Right renal cortex interstitium (tissue), 3 donors: ENCODE measurements around the gene CEP120. TPM values are rescaled to one million over a fixed set of nuclear protein-coding genes. Genes with fewer than 3 reads are reported as not detected.
"Not testable (repeated sequence)": the region's sequence is repeated elsewhere in the genome, so short reads cannot be mapped to it uniquely, and the experiment has no call there.

Experiments
- DNase-seq, 3 donors: peaks; one replicate each; pipeline ENCODE4 v3.0.0-alpha.2; 2013; ENCODE audit warnings: low read depth in 3 of 3, low spot score in 2 of 3
- polyA plus RNA-seq, 3 donors: library from polyadenylated mRNA; unstranded; fragments of 120-200 nt; gene quantifications; one replicate each; pipeline ENCODE4 v1.2.1, GENCODE V29; 2013; ENCODE audit not compliant: insufficient read length in 3 of 3

CEP120 gene
- polyA plus RNA-seq, 3 donors, result 21.0 to 25.3 (median 21.6) TPM

GRCh38 chr5:123391009-123391408 is 32.2 kb downstream of the CEP120 start:
- DNase-seq, result no peak

GRCh38 chr5:123389794-123390193 is 33.4 kb downstream of the CEP120 start:
- DNase-seq, result no peak

GRCh38 chr5:123387313-123387712 is 35.9 kb downstream of the CEP120 start:
- no peak for DNase-seq

- DNase-seq, result no peak
Observed at GRCh38 chr5:123382252-123382651, 41.0 kb downstream of the CEP120 start.

DNA sequence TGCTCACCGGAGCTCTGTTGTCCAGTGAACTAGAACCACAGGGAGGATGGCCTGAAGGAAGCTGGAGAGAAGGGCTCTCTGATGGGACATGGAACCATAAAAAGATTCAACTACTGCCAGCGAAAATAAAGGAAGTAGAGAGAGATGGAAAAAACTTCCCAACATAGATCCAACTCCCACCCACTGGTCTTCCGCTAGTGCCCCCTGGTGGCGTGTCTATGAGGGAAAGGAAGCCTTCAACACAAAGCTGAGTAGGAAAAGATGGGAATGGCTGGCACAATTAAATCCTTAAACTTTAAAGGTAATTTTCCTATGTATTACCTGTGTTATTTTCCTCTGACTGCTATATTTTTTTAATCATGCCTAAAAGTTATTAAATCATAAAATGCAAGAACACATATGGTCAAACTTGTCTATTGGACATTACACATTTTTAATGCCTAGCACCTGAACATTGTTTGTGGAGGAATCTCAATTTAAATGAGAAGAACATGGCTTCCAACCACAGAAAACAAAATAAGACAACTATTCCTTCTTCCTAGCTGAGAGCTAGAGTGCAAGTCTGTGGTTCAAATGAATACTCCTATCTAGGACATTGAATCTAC is 51.5 kb downstream of the CEP120 start:
- no peak for DNase-seq

DNA sequence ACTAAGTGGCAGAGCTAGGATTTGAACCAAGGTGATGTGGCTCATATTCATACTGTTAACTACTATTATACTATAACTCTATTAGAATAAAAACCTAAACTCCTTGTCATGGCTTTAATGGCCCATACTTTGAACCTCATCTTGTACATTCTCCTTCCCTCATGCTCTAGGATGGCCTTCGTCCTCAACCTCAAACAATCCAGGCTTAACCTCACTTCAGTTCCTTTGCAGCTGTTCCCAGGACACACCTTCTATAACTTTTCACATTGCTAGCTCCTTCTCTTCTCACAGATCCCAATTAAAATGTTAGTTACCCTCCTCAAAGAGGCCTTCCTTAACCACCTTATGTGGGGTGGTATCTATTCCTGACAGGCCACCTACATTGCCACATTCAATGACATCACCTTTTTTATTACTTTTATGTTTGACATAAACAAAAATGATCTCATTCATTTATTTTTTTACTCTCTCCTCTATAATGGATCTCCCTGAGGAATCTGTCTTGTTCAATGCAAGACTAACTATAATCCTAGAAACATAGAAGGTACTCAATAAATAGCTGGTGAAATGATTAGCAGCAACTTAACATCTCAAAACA is 53.7 kb downstream of the CEP120 start:
- DNase-seq, result no peak

DNA sequence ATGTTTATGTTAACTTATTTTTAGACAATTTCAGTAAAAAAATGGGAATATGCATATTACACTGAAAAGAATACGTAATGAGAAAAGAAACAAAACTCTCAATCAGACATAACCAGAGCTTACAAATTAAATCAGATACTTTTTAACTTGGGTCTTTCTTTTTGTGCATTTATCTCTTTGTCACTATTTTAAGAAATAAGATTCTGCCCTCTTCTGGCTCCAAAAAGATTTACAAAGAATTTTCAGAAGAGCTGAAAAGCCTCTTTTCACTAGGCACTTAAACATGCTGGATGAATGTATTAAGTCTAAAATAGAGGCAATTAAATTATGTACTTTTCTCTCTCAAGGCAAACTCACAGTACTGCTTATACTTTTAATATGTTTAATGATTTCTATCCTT is 55.5 kb downstream of the CEP120 start:
- no peak for DNase-seq

- no peak for DNase-seq
Observed at GRCh38 chr5:123365156-123365555, 58.0 kb downstream of the CEP120 start.

DNA sequence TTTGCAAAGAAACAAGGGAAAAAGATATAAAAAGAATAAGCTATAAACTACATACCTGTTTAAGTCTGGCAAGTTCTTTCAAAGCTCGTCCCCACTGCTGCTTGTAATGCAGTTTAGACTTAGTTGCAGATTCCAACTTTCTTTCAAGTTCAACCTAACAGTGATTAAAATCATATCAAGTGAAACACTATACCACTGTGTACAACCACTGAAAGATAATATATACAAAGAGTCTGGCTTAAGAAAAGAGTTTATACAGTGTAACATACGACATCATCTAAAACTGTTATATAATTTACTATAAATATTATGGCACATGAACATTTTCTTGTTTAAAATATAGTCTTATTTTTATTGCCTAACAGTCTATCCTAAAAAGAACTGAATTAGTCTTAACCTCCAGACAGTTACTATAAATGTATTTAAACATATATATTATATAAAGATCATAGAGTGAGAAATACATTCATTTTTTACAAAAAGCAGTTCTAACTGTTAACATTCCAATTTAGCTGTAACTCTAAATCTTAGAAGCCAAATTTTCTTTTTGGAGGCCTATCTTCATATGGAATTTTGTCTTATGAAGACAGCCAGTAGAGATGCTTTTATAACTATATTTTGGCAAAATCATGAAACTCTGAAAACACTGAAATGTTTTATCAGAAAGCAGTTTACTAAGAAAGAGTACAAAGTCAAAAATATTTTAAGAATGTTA is 58.6 kb downstream of the CEP120 start:
- no peak for DNase-seq

- no peak for DNase-seq
Observed at GRCh38 chr5:123360910-123361309, 62.3 kb downstream of the CEP120 start.

GRCh38 chr5:123360201-123360571 is 63.0 kb downstream of the CEP120 start:
- DNase-seq, result no peak

- no peak for DNase-seq
Observed at GRCh38 chr5:123359454-123360200, 63.6 kb downstream of the CEP120 start.

DNA sequence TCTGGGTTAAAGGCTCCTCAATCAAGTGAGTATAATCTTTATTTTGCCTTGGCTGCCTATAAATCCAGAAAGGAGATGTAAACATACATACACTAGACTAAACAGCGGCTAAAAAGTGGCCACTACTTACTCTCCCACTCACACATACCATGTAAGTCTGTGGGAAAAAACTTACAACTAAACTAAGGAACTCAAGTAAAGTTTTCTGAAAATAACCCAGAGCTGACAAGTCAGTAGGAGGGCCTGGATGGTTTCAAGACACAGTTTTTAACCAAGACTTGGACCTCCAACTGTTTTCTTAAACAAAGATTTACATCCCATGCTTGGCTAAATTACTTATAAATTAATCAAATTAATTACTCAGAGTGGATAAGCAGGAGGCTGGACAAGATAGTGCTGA is 64.5 kb downstream of the CEP120 start:
- DNase-seq, result no peak

DNA sequence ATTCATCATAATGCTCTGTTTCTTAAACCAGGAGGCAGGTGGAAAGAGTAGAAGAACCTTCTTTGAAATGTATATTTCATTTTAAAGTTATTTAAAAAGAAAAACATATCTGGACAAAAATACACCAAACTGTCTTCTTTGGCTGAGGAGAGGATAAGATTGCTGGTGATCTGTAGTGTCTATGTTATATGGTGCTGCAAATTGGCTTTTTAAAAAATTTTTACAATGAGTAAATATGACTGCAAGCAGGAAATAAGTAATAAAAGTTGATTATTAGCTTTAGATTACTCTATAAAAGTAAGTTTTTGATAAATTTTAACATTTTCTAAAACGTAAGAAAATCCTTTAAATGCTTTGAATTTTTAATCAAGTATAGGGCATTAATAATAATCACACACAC is 64.9 kb downstream of the CEP120 start:
- DNase-seq, result no peak

DNA sequence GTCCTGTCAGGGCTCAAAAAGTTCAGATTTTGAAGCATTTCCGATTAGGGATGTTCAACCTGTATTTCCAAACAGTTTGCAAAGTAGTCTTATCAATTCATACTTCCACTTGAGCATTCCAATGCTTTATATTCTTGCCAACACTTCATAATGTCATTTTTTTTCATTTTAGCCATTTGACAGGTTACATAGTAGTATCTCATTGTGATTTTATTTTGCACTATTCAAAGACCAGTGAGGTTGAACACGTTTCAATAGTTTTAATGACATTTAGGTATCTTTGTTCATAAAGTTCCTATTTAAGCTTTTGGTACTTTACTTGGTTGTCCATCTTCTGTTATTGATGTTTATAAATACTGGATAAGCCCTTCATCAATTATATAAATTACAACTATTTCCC is 71.4 kb downstream of the CEP120 start:
- no peak for DNase-seq

DNA sequence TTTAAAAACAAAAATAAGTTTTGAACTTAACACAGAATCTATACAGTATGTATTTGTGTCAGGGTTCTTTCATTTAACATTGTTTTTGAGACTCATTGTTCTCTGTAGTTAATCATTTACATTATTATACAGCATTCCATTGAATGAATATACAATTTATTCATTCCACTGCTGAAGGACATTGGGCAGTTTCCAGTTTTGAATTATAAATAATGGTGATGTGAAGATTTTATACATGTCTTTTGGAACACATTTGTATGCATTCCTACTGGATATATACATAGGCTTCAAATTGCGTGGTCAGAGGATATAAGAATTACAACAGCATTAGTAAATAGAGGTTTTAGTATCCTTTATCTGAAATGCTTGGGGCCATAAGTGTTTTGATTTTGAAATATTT is 72.0 kb downstream of the CEP120 start:
- DNase-seq, result no peak

DNA sequence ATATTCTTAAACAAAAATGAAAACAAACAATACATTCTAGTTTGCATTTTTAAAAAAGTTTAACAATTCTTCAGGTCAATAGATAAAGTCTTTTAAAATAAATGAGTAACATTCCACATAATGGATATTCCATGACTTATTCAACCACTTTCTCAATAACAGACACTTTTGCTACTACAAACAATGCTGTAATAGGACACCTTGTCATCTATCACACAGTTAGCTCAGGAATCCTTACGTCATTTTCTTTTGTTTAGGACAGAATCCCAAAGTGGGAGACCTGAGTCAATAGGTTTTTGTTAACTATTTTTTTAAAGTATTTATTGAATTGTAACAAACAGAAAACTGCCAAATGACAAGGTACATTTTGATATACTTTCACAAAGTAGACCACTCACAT is 72.5 kb downstream of the CEP120 start:
- no peak for DNase-seq

DNA sequence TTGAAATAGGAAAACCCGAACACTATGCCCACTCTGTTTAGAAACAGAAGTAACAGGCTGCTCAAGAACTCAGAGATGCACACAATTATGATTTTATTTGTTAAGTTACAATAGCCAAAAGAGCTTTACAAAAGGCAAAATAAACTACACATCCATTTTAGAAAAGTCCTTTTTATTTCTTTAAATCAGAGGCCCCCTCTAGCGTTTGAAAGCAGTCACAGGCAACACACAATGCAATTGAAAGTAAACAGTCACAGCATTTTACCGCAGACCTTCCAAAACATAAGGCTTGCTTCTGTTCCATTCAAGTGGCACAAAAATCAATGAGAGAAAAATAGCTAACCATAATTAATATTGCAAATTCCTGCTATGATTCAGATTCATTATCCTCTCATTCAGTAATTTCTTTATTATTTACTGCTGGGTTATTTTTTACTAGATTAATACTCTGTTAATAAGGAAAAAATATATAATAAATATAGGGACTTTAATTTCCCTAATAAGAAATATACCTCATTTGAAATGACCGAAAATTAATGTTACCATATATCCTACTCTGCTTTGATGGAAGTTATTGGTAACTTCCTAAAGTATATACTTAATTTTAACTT is 78.3 kb downstream of the CEP120 start:
- no peak for DNase-seq

DNA sequence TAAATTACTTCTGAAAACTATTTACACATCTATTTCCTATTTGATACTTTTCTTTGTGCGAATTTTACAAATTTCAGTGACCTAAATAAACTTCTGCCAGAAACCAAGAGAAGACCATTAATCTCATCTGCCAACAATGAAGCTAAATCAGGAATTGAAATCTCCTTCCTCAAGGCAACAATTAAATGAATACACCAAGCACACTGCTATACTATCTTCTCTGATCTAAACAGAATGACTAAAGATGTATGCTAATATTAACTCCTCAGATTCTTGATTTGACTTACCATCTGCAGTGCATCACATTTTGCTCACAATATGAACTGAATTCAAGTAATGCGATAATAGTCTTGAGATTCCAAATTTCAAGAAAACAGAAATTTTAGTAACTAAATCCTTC is 82.3 kb downstream of the CEP120 start:
- no peak for DNase-seq

- not testable (repeated sequence) for DNase-seq
Observed at GRCh38 chr5:123308377-123308776, 114.8 kb downstream of the CEP120 start.

DNA sequence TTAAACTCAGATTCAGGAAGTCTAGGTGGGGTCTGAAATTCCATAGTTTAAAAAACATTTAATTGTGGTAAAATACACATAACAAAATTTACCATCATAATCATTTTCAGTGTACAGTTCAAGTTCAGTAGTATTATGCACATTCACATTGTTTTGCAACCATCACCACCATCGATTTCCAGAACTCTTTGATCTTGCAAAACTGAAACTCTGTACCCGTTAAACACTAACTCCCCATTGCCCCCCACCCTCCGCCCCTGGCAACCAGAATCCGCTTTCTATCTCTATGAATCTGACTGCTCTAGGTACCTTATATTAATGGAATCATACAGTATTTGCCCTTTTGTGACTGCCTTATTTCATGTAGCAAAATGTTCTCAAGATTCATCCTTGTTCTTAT is 117.5 kb downstream of the CEP120 start:
- DNase-seq, result no peak
